GM12891 (cell line): Measurements from ENCODE around the gene HEXB.
"Not testable (repeated sequence)": the region's sequence is repeated elsewhere in the genome, so short reads cannot be mapped to it uniquely, and the experiment has no call there.

ENCODE experiments used
- PAX5 ChIP-seq: IDR thresholded peaks from 2 replicates; pipeline ENCODE4 v1.6.1; 2011; ENCODE audit warnings: low read length, moderate library complexity, mild to moderate bottlenecking; ENCODE audit not compliant: insufficient read depth, severe bottlenecking
- POLR2A ChIP-seq: IDR thresholded peaks from 2 replicates; pipeline ENCODE4 v1.6.1; 2011; ENCODE audit warnings: low read depth, low read length, control low read depth
- POLR2AphosphoS5 ChIP-seq: IDR thresholded peaks from 2 replicates; pipeline ENCODE4 v1.6.1; 2011; ENCODE audit warnings: low read depth, low read length, control low read depth
- POU2F2 ChIP-seq: IDR thresholded peaks from 2 replicates; pipeline ENCODE4 v1.6.1; 2011; ENCODE audit warnings: low read depth, mild to moderate bottlenecking, control low read depth, low read length, moderate library complexity
- SPI1 ChIP-seq: IDR thresholded peaks from 2 replicates; pipeline ENCODE4 v1.6.1; 2011; ENCODE audit warnings: low read depth, low read length, control low read depth
- TAF1 ChIP-seq: IDR thresholded peaks from 2 replicates; pipeline ENCODE4 v1.6.1; 2011; ENCODE audit warnings: low read depth, low read length, control low read depth

DNA sequence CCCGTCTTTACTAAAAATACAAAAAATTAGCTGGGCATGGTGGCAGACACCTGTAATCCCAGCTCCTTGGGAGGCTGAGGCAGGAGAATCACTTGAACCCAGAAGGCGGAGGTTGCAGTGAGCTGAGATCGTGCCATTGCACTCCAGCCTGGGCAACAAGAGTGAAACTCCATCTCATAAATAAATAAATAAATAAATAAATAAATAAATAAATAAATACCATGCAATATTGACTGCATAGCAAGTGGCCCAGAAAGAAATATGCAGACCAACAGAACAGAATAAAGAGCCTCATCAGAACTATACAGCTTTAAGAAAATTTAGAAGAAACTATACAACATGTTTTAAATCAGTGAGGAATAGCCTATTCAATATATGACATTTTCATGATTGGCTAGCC lies 6.9 kb upstream of the HEXB start:
- not testable (repeated sequence) for TF ChIP-seq POLR2A, POLR2AphosphoS5, TAF1, SPI1, PAX5, POU2F2
